NCI-H2171 treated with DMSO at 0.1 percent for 48 hours (cell line): Measurements from ENCODE around the gene CTNNA2.

Experiments used
- DNase-seq: peaks from one replicate; lab custom pipeline; 2025; lab: John Stamatoyannopoulos, UW

Gene CTNNA2

GRCh38 chr2:80403081-80403480, 890.2 kb downstream of the CTNNA2 start:
- peak; percentile 45 for DNase-seq

GRCh38 chr2:80407377-80407776, 894.5 kb downstream of the CTNNA2 start:
- DNase-seq, result no peak

- DNase-seq, result no peak
These were observed 897.5 kb downstream of the CTNNA2 start for GRCh38 chr2:80410346-80410745.

GRCh38 chr2:80413136-80413535, 900.3 kb downstream of the CTNNA2 start:
- DNase-seq, result no peak

GRCh38 chr2:80417737-80418136, 904.9 kb downstream of the CTNNA2 start:
- DNase-seq, result no peak

- no peak for DNase-seq
These were observed 907.8 kb downstream of the CTNNA2 start for GRCh38 chr2:80420530-80421208.

GRCh38 chr2:80429251-80429650, 916.4 kb downstream of the CTNNA2 start:
- no peak for DNase-seq

GRCh38 chr2:80437959-80438358, 925.1 kb downstream of the CTNNA2 start:
- DNase-seq, result no peak

GRCh38 chr2:80438686-80439085, 925.8 kb downstream of the CTNNA2 start:
- DNase-seq, result no peak

- DNase-seq, result peak; percentile 35
These were observed 941.8 kb downstream of the CTNNA2 start for GRCh38 chr2:80454628-80455027.

GRCh38 chr2:80459028-80459427, 946.2 kb downstream of the CTNNA2 start:
- peak; percentile 24 for DNase-seq

- no peak for DNase-seq
These were observed 948.8 kb downstream of the CTNNA2 start for GRCh38 chr2:80461505-80462197.

- DNase-seq, result no peak
These were observed 949.8 kb downstream of the CTNNA2 start for GRCh38 chr2:80462654-80463053.

GRCh38 chr2:80464275-80464674, 951.4 kb downstream of the CTNNA2 start:
- DNase-seq, result no peak

GRCh38 chr2:80467262-80467811, 954.5 kb downstream of the CTNNA2 start:
- no peak for DNase-seq

GRCh38 chr2:80469428-80469827, 956.6 kb downstream of the CTNNA2 start:
- DNase-seq, result no peak

GRCh38 chr2:80473069-80473468, 960.2 kb downstream of the CTNNA2 start:
- no peak for DNase-seq

GRCh38 chr2:80473796-80474195, 960.9 kb downstream of the CTNNA2 start:
- DNase-seq, result no peak

- DNase-seq, result no peak
These were observed 963.1 kb downstream of the CTNNA2 start for GRCh38 chr2:80475970-80476369.

GRCh38 chr2:80476535-80477117, 963.8 kb downstream of the CTNNA2 start:
- DNase-seq, result no peak

- DNase-seq, result peak; percentile 40
These were observed 969.4 kb downstream of the CTNNA2 start for GRCh38 chr2:80482276-80482675.

- no peak for DNase-seq
These were observed 976.9 kb downstream of the CTNNA2 start for GRCh38 chr2:80489717-80490116.

- DNase-seq, result no peak
These were observed 978.1 kb downstream of the CTNNA2 start for GRCh38 chr2:80490964-80491363.
